ENCODE measurements around the gene CDO1. TPM values are rescaled to one million over a fixed set of nuclear protein-coding genes. Genes with fewer than 3 reads are reported as not detected.
"Not testable (repeated sequence)": the region's sequence is repeated elsewhere in the genome, so short reads cannot be mapped to it uniquely, and the experiment has no call there.

CDO1 gene
- total RNA-seq, 1 donor from 2014 or later, result 1.2 TPM

DNA sequence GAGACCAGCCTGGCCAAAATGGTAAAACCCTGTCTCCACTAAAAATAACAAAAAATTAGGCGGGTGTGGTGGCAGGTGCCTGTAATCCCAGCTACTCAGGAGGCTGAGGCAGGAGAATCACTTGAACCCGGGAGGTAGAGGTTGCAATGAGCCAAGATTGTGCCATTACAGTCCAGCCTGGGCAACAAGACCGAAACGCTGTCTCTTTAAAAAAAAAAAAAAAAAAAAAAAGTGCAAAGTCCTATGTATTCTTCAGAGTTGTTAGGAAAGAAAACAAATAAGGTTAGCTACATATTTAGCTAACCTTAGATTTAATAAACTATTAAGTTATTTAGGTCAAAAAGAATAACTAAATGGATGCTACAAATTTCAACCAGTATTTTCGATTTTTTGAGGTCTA is 13.5 kb upstream of the CDO1 start:
- DNase-seq, result no peak

DNA sequence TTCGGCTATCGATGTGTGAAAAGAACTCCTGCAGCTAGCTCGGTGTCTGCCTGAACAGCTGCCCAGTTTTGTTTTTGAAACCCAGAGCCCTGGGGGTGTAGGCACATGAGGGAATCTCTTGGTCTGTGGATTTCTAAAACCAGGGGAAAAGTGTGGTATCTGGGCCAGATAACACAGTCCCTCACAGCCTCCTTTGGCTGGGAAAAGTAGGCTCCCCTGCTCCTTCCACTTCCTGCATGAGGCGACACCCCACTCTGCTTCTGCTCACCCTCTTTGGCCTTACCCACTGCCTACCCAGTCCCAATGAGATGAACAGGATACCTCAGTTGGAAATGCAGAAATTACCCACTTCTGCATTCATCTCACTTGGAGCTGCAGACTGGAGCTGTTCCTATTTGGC is 9.5 kb upstream of the CDO1 start:
- DNase-seq, result no peak

DNA sequence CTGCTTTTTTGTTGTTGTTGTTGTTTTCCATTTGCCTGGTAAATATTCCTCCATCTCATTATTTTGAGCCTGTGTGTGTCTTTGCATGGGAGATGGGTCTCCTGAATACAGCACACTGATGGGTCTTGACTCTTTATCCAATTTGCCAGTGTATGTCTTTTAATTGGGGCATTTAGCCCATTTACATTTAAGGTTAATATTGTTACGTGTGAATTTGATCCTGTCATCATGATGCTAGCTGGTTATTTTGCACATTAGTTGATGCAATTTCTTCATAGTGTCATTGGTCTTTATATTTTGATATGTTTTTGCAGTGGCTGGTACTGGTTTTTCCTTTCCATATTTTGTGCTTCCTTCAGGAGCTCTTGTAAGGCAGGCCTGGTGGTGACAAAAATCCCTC is 8.5 kb upstream of the CDO1 start:
- not testable (repeated sequence) for DNase-seq

DNA sequence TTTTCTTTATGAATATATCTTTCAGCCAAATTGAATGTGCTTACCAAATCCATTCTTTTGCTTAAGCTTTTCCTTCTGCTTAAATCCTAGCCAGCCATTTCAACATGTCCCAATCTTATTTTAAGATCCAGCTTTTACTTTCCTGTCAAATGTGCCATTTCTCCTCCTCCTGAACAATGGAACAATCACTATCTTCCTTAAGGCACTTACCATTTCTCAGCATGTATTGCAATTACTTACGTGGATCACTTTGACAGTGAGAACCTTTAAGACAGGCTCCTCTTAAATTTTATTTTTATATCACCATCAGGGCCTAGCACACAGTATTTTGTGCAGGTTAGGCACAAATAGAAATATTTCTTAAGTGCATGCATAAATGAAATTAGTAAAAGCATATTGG is 4.4 kb upstream of the CDO1 start:
- DNase-seq, result no peak

DNA sequence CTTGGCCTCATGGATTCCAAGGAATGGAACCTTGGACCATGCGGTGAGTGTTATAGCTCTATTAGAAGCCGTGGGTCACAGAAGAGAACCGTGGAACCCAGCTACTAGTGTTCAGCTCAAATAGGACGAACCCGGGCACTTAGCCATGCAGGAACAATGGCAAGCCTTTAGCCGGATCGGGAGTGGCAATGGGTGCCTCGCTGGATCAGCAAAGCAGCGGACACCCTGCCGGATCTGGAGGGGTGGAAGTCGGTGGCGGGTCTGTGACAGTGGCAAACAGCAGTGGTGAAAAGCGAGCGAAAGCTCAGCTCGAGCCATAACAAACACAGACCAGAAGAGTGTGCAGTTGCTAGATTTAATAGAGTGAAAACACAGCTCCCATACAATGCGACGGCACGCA is 2.4 kb upstream of the CDO1 start:
- no peak for DNase-seq

DNA sequence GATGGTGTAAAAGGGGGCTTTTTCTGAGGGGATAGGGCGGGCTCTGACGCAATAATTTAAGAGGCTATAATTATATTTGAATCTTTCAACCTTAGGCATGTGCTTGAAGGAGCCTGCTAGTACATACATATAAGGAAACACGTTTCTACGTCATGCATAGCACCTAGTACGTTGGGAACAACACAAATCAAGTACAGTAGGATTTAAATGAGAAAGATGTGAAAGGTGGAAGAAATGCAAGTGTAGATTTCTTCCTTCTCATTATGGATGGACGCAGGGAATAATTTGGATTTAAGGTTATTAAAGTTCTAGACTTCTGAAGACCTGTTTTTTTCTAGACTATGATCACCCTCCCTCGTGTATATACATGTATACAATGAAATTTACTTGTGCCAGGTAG is 927 bp upstream of the CDO1 start:
- no peak for DNase-seq

DNA sequence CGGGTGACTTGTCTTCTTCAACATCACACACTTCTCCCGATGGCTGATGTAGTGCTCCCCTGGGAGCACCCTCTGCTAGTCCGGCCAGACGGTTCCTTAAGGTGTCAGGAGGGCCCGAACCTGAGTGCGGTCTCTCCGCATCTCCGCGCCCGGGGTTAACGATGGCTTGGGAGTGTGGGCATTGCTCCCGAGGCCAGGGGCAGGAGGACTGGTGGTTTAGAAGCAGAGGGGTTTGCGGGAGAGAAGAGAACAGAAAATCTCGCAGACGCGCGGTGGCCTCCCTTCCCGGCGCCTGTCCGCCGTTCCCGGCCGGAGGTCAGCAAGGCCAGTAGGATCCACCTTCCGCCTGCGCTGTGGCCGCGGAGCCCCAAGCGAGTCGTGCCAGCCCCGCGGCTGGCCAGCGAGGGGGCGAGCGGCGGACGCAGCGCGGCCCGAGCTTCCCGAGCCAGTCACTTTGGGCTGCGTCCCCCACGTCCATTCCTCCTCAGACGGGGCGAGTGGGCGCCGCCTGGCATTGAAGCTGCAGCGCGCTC is 700 bp downstream of the CDO1 start:
- DNase-seq, result no peak

DNA sequence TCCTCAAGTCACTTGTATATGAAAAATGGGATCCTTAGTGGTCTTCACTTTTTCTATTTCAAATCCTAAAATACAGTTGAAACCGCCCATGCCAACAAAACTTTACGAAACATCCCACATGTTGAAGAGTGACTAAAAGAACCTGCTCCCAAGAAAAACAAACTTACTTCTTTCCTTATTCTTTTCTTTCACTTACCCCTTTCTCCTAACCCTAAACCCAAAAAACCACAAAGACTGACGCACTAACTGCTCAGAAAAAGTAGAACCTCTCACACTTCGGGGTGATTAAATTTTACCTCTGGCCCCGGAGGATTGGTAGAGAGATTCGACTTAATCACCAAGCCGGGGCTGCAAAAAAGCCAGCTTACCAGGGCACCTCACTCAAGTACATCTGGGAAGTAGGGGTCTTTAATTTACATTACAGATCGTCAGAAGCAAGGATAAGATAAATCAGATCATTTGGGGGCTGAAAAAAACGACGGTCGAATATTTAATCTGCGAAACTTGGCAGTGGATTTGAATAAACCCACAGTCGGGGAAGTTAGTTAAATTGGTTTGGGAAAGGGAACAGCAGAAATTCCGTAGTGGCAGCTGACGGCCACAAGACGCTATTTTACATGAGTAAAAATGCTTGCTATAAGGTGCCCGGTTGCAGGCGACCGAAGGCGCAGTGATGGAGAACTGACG is 1.3 kb downstream of the CDO1 start:
- DNase-seq, result peak; percentile 9

DNA sequence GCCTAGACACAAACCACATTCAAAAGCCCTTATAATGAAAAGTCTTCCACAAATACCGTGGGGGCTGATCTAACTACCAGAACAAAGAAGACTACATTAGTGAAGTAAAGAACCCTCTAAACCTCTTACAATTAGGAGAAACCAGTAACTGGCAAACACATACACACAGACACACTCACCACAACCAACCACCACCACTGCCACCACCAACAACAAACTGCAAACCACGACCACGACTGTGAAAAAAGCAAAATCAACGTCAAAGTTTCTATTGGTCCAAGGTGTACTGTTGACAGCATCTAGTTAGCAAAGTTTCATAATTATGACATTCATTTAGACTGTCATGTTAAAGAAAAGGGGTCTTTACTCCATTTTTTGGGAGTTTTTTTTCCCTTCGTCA is 2.7 kb downstream of the CDO1 start:
- no peak for DNase-seq

DNA sequence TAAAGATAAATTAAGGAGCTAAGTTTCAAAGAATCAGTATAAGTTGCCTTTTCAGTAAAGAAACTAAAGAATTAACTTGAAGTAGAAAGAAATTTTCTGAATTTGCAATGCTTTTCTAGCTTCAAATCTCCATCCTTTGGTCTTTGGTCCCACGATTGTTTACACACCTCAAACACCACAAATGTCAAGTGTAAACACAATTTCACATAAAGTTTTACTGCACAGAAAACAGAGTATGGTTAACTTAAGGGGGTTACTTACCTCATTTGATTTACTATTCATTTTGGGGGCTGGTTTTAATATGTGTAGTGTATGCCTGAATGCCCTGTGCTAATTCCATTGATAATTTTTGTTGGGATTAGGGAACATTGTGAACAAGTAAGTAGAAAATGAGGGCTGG is 4.1 kb downstream of the CDO1 start:
- no peak for DNase-seq

DNA sequence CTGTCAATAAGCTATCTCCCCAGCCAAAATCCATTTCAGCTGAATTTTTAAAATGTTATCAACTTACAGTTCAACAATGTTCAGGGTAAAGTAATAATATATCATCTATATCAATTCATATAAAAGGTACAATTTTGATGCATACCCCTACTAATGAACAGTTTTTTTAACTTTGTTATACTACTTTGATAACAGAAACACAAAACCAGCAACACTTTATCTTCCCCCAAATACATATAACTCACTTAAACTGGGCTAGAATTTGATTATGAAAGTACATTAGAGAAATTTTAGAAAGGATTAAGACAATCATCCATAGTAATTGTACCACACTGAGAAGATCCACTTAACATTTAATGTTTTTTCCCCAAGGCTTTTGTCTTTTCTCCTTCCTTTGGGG is 5.1 kb downstream of the CDO1 start:
- no peak for DNase-seq

DNA sequence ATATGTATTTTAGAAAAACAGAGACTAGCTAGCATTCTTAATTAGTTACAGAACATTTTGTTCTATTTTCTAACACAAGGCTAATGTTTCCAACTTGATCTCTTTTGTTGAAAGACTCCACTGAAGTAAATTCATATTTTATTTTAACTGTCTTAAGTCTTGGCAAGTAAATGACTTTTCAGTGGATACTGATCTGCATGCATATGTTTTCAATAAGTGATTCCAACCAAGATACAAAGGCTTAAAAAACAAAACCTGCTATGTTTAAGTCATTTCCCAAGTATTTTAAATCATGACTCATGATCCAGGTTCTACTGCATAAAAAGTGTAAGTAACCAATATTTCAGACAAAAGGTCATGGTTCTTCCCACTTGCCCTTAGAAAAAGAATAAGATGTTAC is 5.7 kb downstream of the CDO1 start:
- peak; percentile 7 for DNase-seq

DNA sequence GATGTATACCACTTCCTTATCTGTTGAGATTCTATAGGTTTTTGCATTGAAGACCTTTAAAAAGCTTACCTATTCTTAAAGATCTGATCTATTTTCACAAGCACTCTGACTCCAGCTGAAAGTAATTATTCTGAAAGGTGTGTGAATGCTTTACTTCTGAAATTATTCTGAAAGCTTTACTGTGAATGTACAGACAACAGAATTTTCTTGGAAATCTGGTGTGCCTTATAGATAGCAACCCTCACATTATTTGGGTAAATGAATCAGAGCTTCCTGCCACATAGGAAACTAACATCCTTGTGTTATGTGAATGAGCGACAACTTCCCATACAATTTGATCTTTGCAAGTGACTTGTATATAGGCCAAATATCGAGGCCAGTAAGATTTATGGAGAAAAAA is 6.5 kb downstream of the CDO1 start:
- DNase-seq, result peak; percentile 48

DNA sequence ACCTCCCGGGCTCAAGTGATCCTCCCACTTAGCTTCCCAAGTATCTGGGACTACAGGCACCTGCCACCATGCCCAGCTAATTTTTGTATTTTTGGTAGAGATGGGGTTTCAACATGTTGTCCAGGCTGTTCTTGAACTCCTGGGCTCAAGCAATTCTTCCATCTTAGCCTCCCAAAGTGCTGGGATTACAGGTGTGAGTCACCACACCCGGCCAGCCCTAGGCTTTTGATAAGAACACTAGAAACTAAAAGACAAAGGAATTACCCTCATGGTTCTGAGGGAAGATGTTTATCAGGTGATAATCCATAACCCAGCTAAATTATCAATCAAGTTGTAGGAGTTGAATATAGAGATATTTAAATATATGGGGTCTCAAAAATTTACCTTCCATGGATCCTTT is 8.4 kb downstream of the CDO1 start:
- DNase-seq, result not testable (repeated sequence)

DNA sequence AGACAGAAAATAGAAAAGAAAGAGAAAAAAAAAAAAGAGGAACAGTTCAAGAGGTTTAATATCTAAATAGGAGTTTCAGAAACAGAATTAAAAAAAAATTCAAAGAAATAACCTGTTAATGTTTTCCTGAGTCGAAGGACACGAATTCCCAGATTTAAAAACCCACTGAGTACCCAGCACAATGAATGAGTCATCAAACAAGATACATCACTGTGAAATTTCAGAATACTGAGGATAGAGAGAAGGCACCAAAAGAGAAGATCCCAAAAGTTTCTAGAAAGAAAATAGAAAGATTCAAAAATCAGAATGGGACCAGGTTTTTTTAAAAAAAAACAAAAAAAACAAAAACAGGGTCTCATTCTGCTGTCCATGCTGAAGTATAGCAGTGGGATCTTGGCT is 8.8 kb downstream of the CDO1 start:
- DNase-seq, result no peak

DNA sequence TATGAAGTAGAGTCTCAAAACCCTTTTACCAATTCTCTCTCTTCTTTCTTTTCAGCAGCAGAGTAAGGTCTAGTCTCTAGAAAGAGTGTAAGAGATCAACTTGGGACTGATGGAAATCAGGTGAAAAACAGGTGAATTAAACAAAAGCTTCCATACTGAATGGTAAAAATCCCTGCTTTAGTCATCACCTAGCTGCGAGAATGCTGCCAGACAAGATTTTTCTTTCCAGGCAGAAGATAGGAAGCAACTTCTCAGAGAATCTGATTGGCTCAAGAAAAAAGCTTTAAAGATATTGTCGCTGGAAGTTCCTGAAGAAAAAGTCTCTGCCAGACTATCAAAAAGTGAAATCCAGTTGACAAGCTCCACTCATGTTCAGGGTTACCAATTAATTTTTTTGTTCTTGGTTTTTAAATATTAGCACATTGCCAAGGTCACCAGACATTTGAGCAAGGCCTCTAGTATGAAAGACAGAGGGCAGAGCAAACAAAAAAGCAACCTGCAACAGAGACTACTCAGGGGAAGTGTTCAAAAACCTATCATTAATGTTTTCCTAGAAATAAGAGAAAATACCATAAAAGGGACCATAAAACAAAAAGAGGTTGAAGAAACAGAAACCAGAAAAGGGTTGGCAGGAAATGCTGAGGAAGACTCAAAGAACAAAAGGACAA is 9.3 kb downstream of the CDO1 start:
- DNase-seq, result no peak

DNA sequence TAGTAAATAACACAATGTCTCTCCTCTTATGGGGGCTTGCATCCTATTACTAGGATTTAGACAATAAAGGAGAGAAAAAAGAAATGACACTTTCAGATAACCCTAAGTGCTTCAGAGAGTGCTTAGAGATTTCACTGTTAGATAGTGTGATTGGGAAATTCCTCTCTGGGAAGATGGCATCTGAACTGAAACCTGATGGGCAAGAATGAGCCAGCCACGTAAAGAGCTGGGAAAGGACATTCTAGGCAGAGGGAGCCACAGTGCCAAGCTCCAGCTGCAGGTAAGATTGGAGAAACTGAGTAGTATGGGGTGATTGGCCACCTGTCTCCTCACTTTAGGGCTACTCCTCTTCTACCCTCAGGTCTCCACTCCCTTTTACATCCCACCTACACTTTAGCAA is 14.5 kb downstream of the CDO1 start:
- DNase-seq, result no peak

DNA sequence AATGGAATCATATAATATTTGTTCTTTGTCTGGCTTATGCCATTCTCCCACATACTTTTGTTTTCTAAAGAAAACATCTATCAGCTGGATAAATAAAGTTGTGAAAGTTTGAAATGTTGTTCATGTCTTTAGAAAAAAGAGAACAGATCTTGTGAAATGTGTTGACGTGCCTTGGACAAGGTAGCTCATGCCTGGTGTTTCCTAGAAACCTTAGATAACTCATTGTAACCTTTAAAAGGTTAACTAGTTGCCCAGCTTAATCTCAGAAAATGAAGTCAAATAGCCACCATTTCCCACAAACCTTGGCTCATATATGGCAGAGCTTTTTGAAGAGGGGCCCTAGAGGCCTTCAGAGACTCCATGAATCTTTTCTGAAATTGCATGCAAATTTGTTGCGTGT is 15.3 kb downstream of the CDO1 start:
- DNase-seq, result no peak

DNA sequence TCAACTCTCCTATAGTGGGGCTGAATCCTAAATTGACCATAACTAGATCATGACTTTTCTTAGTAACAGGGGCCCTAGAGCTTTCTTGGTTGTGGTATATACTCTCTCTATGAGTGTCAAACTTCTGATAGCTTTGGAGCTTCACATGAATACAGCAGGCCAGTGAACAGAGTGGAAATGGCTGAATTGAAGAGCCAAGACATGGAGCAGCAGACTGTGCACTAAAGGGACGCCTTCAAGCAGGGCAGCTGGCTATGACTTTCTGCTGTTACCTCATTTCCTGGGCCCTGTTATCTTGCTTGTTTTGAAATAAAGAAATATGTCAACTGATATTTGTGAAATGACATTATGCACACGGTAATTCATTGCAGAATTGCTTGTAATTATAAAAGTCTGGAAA is 16.4 kb downstream of the CDO1 start:
- DNase-seq, result no peak

DNA sequence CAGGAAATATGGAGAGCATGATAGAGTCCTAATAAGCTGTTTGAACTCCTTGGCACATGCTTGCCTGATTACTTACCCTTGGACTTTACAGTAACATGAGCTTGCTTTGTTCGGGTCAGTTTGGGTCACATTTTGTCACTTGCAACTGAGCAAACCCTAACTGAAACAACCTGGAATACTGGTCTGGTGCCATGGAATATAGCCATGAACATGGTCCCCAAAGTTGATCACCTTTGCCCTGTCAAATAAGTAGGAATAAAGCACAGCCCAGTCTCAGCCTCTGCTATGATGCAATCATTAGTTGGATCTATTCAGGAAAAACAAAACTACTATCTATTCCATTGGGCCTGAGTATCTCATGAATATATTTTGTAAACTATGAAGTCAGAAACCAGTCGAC is 18.2 kb downstream of the CDO1 start:
- no peak for DNase-seq

DNA sequence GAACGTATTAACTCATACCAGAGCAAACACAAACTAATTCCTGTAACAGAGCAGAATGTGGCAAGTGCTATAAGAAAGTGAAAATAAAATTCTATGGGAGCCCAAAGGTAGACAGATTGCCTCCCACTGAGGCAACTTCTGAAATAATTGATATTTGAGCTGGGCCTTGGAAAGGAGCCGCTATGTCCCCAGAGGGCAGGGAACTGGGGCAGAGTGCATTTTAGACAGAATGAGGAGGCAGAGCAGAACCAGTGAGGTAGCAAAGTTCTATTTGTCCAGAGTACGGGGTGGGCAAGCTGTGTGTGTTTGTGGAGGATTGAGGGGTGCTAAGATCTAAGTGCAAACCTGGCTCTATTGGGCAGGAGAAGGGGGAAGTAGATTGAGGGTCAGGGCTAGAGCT is 19.8 kb downstream of the CDO1 start:
- DNase-seq, result no peak

DNA sequence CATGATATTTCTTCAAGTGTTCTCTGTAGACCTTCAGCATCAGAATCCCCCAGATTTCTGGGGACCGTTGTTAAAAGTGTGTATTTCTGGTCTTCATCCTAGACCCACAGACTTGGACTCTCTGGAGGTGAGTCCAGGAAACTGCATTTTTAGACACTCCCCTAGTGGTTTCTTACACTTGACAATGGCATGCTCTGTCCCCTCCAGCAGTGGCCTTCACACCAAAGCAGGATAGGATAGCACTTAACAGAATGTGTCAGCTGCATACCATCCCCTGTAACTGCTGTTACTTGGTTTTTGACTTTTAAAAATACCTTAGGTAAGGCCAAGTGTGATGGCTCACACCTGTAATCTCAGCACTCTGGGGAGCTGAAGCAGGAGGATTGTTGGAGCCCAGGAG is 20.8 kb downstream of the CDO1 start:
- no peak for DNase-seq

DNA sequence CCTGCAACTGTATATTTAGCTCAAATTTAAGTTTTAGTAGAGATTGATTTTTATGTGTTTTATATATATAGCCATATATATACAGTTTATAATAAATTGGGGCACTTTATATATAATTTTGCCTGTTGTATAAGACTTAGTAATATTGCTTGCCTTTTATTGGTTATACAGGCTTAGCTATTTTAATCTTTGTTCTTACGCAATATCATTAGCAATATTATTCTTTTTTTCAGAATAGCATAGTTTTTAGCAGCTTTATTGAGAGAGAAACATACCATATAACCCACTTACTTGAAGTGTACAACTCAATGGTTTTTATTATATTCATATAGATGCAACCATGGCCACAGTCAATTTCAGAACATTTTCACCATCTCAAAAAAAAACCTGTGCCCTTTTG is 28.0 kb downstream of the CDO1 start:
- no peak for DNase-seq

DNA sequence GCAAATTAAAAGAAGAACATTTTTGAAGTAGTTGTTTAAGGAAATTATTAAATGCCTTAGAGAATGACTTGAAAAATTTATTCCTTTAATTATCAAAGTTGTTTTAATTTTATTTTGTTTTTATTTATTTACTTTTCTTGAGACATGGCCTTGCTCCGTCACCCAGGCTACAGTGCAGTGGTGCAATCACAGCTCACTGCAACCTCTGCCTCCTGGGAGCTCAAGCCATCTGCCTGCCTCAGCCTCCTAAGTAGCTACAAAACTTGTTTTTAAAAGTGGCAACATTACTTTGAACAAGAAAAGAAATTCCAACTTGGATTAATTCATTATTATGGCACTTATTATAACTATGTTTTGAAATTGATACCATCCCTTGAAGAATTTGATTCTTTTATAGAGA is 29.0 kb downstream of the CDO1 start:
- DNase-seq, result no peak
